Transverse colon (tissue), 4 donors: ENCODE results near the gene FSTL5.

Experiments
- CTCF ChIP-seq, 5 experiments: fragments of 200-600 bp in 3 of 5; fragments of 450-650 bp in 2 of 5; sonication (generic) in 3 of 5; IDR thresholded peaks; 1 replicate in 2 of 5; 2 replicates in 3 of 5; pipeline ENCODE4 v1.5.1; 2016 to 2017; ENCODE audit warnings: antibody characterized with exemption in 5 of 5, inconsistent platforms in 3 of 5, mild to moderate bottlenecking in 2 of 5, moderate library complexity in 1 of 5
- POLR2A ChIP-seq: fragments of 450-650 bp; IDR thresholded peaks from one replicate; pipeline ENCODE4 v1.6.1; 2016; ENCODE audit warnings: antibody characterized with exemption, mild to moderate bottlenecking, moderate library complexity
- POLR2AphosphoS5 ChIP-seq, 3 donors: sonication (generic); formaldehyde crosslinking; IDR thresholded peaks; one replicate each; pipeline ENCODE4 v1.6.1; 2016; ENCODE audit warnings: antibody characterized with exemption in 3 of 3

GRCh38 chr4:161926033-161926828, 237.6 kb downstream of the FSTL5 start:
- TF ChIP-seq CTCF (IDR thresholded peaks at IDR 0.05) (no peak), POLR2A (no peak), POLR2AphosphoS5 (IDR thresholded peaks at IDR 0.05) (no peak)
